Neuronal stem cell (in vitro differentiated cells): ENCODE data around the gene TSHZ2.
"Not testable (repeated sequence)": the region's sequence is repeated elsewhere in the genome, so short reads cannot be mapped to it uniquely, and the experiment has no call there.

ENCODE experiments used
- DNase-seq: peaks from one replicate; pipeline ENCODE4 v3.0.0-alpha.2; 2013; ENCODE audit warnings: low spot score
- H2AFZ ChIP-seq: one replicate; pipeline ENCODE4 v1.6.1; 2013; ENCODE audit warnings: mild to moderate bottlenecking, low read length, inconsistent platforms
- H2AK5ac ChIP-seq: 2 replicates; pipeline ENCODE4 v1.6.1; 2013; ENCODE audit warnings: low read depth, mild to moderate bottlenecking, inconsistent platforms, low read length, moderate library complexity, mixed read lengths
- H2BK120ac ChIP-seq: 2 replicates; pipeline ENCODE4 v1.6.1; 2013; ENCODE audit warnings: low read depth, mild to moderate bottlenecking, inconsistent platforms, low read length, moderate library complexity, mixed read lengths
- H2BK12ac ChIP-seq: one replicate; pipeline ENCODE4 v1.6.1; 2013; ENCODE audit warnings: low read length, inconsistent platforms
- H2BK15ac ChIP-seq: 2 replicates; pipeline ENCODE4 v1.6.1; 2013; ENCODE audit warnings: mild to moderate bottlenecking, low read length, inconsistent platforms, mixed read lengths
- H2BK5ac ChIP-seq: one replicate; pipeline ENCODE4 v1.6.1; 2013; ENCODE audit warnings: inconsistent platforms, mild to moderate bottlenecking, low read length, moderate library complexity
- H3K14ac ChIP-seq: one replicate; pipeline ENCODE4 v1.6.1; 2013; ENCODE audit warnings: low read length, inconsistent platforms
- H3K18ac ChIP-seq: 2 replicates; pipeline ENCODE4 v1.6.1; 2013; ENCODE audit warnings: low read length, inconsistent platforms
- H3K23ac ChIP-seq: 2 replicates; pipeline ENCODE4 v1.6.1; 2013; ENCODE audit warnings: low read depth, mild to moderate bottlenecking, mixed read lengths, low read length, inconsistent platforms; ENCODE audit not compliant: poor library complexity
- H3K27ac ChIP-seq: replicated peaks from 3 replicates; pipeline ENCODE4 v1.5.1; 2013; ENCODE audit warnings: low read length, inconsistent platforms
- H3K27me3 ChIP-seq, 3 experiments: 2 replicates each; pipeline ENCODE4 v1.6.1; 2013; ENCODE audit warnings: low read length in 3 of 3, mild to moderate bottlenecking in 2 of 3, inconsistent platforms in 1 of 3, low read depth in 1 of 3, mixed read lengths in 1 of 3, moderate library complexity in 1 of 3; ENCODE audit not compliant: control insufficient read depth in 3 of 3, insufficient read depth in 3 of 3
- H3K36me3 ChIP-seq, 2 donors: replicated peaks in 1 of 2; 2 replicates each; pipeline ENCODE4 v1.6.1; 2013; ENCODE audit warnings: low read length in 2 of 2; ENCODE audit not compliant: control insufficient read depth in 2 of 2, insufficient read depth in 2 of 2
- H3K4ac ChIP-seq: 2 replicates; pipeline ENCODE4 v1.6.1; 2013; ENCODE audit warnings: inconsistent platforms, mild to moderate bottlenecking, low read length, moderate library complexity
- H3K4me1 ChIP-seq, 2 donors: 1 replicate in 1 of 2; 2 replicates in 1 of 2; pipeline ENCODE4 v1.6.1; 2013; ENCODE audit warnings: low read length in 2 of 2, low read depth in 1 of 2; ENCODE audit not compliant: control insufficient read depth in 2 of 2, insufficient read depth in 1 of 2
- H3K4me2 ChIP-seq: one replicate; pipeline ENCODE4 v1.6.1; 2013; ENCODE audit warnings: mild to moderate bottlenecking, low read length, inconsistent platforms; ENCODE audit not compliant: insufficient read depth, poor library complexity, severe bottlenecking
- H3K4me3 ChIP-seq, 2 donors: 2 replicates each; pipeline ENCODE4 v1.5.1; 2013; ENCODE audit warnings: low read length in 2 of 2, mild to moderate bottlenecking in 2 of 2, inconsistent platforms in 1 of 2, moderate library complexity in 1 of 2
- H3K79me1 ChIP-seq: one replicate; pipeline ENCODE4 v1.6.1; 2013; ENCODE audit warnings: low read depth, mild to moderate bottlenecking, inconsistent platforms, low read length, moderate library complexity
- H3K9ac ChIP-seq: one replicate; pipeline ENCODE4 v1.6.1; 2013; ENCODE audit warnings: mild to moderate bottlenecking, low read depth, low read length, inconsistent platforms; ENCODE audit not compliant: poor library complexity
- H3K9me3 ChIP-seq, 2 donors: replicated peaks in 1 of 2; 2 replicates each; pipeline versions ENCODE3 to v1.6.1; 2013; ENCODE audit warnings: low read length in 2 of 2, mild to moderate bottlenecking in 2 of 2, inconsistent platforms in 1 of 2, low read depth in 1 of 2, mixed read lengths in 1 of 2, moderate library complexity in 1 of 2; ENCODE audit not compliant: control insufficient read depth in 2 of 2, insufficient read depth in 1 of 2
- H4K8ac ChIP-seq: one replicate; pipeline ENCODE4 v1.6.1; 2013; ENCODE audit warnings: low read depth, mild to moderate bottlenecking, inconsistent platforms, low read length, moderate library complexity
- H4K91ac ChIP-seq: one replicate; pipeline ENCODE4 v1.6.1; 2013; ENCODE audit warnings: low read length, low read depth, mild to moderate bottlenecking, inconsistent platforms; ENCODE audit not compliant: poor library complexity
- WGBS, 2 donors: extraction: QIAGEN DNeasy Blood & Tissue Kit; methylation state at CpG; one replicate each; pipeline ENCODE4 v1.1.7; 2013; ENCODE audit warnings: missing lambda C conversion rate in 2 of 2, mixed read lengths in 1 of 2; ENCODE audit not compliant: insufficient read length in 2 of 2, insufficient replicate concordance in 1 of 2; ENCODE audit errors: extremely low coverage in 2 of 2; 5-methylcytosine and 5-hydroxymethylcytosine counted together

TSHZ2 gene

GRCh38 chr20:53522026-53522425 is 549.9 kb downstream of the TSHZ2 start:
- no peak overlapping the region for H4K91ac ChIP-seq
- no peak overlapping the region for H3K4ac ChIP-seq
- no peak for DNase-seq
- H2BK5ac ChIP-seq: no peak overlapping the region
- no peaks in the 10 kb centered on the region for H3K36me3 ChIP-seq
- H3K4me2 ChIP-seq: no peak overlapping the region
- no peak overlapping the region for H3K9ac ChIP-seq
- WGBS, 2 donors: no CpG with 5 or more reads among the region's 3 CpGs
- no peak overlapping the region for H3K4me3 ChIP-seq
- no peak overlapping the region for H2BK12ac ChIP-seq
- H3K27me3 ChIP-seq: no peaks in the 10 kb centered on the region
- no peak overlapping the region for H2BK15ac ChIP-seq
- H3K18ac ChIP-seq: no peak overlapping the region
- H2AK5ac ChIP-seq: no peak overlapping the region
- no peak overlapping the region for H2BK120ac ChIP-seq
- no peak overlapping the region for H3K23ac ChIP-seq
- no peak overlapping the region for H4K8ac ChIP-seq
- H3K27ac ChIP-seq: no peak overlapping the region
- H3K9me3 ChIP-seq: no peaks in the 10 kb centered on the region
- peaks cover 0 to 2% of the 10 kb centered on the region in 2 donors for H3K4me1 ChIP-seq
- no peak overlapping the region for H2AFZ ChIP-seq
- H3K79me1 ChIP-seq: no peaks in the 10 kb centered on the region
- H3K14ac ChIP-seq: no peak overlapping the region

GRCh38 chr20:53522696-53523095 is 550.5 kb downstream of the TSHZ2 start:
- Histone ChIP-seq H3K4me3 (no peak overlapping the region), H2BK120ac (no peak overlapping the region), H2AFZ (no peak overlapping the region), H2AK5ac (no peak overlapping the region), H4K8ac (no peak overlapping the region), H3K18ac (no peak overlapping the region), H2BK12ac (no peak overlapping the region), H3K27ac (no peak overlapping the region), H3K27me3 (no peaks in the 10 kb centered on the region), H3K79me1 (no peaks in the 10 kb centered on the region), H3K4ac (no peak overlapping the region), H3K36me3 (no peaks in the 10 kb centered on the region), H2BK15ac (no peak overlapping the region), H3K9ac (no peak overlapping the region), H3K9me3 (no peaks in the 10 kb centered on the region), H3K4me1 (peaks cover 0 to 2% of the 10 kb centered on the region in 2 donors), H3K4me2 (no peak overlapping the region), H4K91ac (no peak overlapping the region), H3K23ac (no peak overlapping the region), H2BK5ac (no peak overlapping the region), H3K14ac (no peak overlapping the region)
- no peak for DNase-seq
- no CpG with 5 or more reads among the region's 5 CpGs for WGBS, 2 donors

GRCh38 chr20:53523615-53524014 is 551.5 kb downstream of the TSHZ2 start:
- not testable (repeated sequence) for H3K9me3 ChIP-seq, H3K27me3 ChIP-seq, H3K14ac ChIP-seq, H3K9ac ChIP-seq, H3K4ac ChIP-seq, H3K23ac ChIP-seq, H2BK15ac ChIP-seq, DNase-seq, H3K27ac ChIP-seq, H2AK5ac ChIP-seq, H3K4me3 ChIP-seq, H4K91ac ChIP-seq, H3K18ac ChIP-seq, H3K79me1 ChIP-seq, H3K4me2 ChIP-seq, H2AFZ ChIP-seq, H2BK12ac ChIP-seq, H2BK120ac ChIP-seq, H4K8ac ChIP-seq, H3K4me1 ChIP-seq, H3K36me3 ChIP-seq, H2BK5ac ChIP-seq
- WGBS, 2 donors: no CpG with 5 or more reads among the region's 2 CpGs

- WGBS, 2 donors: no CpG with 5 or more reads among the region's 13 CpGs
- H3K23ac ChIP-seq: no peak overlapping the region
Observed at GRCh38 chr20:53524589-53525312, 552.6 kb downstream of the TSHZ2 start.

More at GRCh38 chr20:53524589-53525312, 552.6 kb downstream of the TSHZ2 start:
- Histone ChIP-seq H3K4me3 (no peak overlapping the region), H2AFZ (peak overlapping the region; percentile 29), H3K9ac (no peak overlapping the region), H3K9me3 (no peaks in the 10 kb centered on the region), H3K79me1 (no peaks in the 10 kb centered on the region), H3K36me3 (no peaks in the 10 kb centered on the region), H2BK5ac (no peak overlapping the region), H2BK12ac (no peak overlapping the region), H4K8ac (no peak overlapping the region), H2AK5ac (no peak overlapping the region), H3K4me1 (peaks cover 0 to 2% of the 10 kb centered on the region in 2 donors), H3K4ac (no peak overlapping the region), H4K91ac (no peak overlapping the region), H3K18ac (no peak overlapping the region), H3K4me2 (no peak overlapping the region), H2BK15ac (no peak overlapping the region), H3K27me3 (no peaks in the 10 kb centered on the region), H3K14ac (no peak overlapping the region), H3K27ac (no peak overlapping the region), H2BK120ac (no peak overlapping the region)
- no peak for DNase-seq
